Mesendoderm (in vitro differentiated cells): ENCODE measurements around the gene TBXAS1.

Experiments used
- DNase-seq: peaks from one replicate; pipeline ENCODE4 v3.0.0; 2013
- H2AK5ac ChIP-seq: 2 replicates; pipeline ENCODE4 v1.6.1; 2013; ENCODE audit warnings: low read length, inconsistent platforms
- H2BK120ac ChIP-seq: 2 replicates; pipeline ENCODE4 v1.6.1; 2013; ENCODE audit warnings: low read depth, mild to moderate bottlenecking, low read length, moderate library complexity, mixed read lengths
- H2BK15ac ChIP-seq: replicated peaks from 2 replicates; pipeline ENCODE4 v1.6.1; 2013; ENCODE audit warnings: low read depth, mild to moderate bottlenecking, moderate library complexity
- H2BK5ac ChIP-seq: 2 replicates; pipeline ENCODE4 v1.6.1; 2013; ENCODE audit warnings: low read length, inconsistent platforms
- H3K18ac ChIP-seq: 2 replicates; pipeline ENCODE4 v1.6.1; 2013; ENCODE audit warnings: mild to moderate bottlenecking, low read length, mixed read lengths
- H3K23ac ChIP-seq: one replicate; pipeline ENCODE4 v1.6.1; 2013; ENCODE audit warnings: low read length
- H3K27ac ChIP-seq: 2 replicates; pipeline ENCODE4 v1.5.1; 2013; ENCODE audit warnings: low read depth, mild to moderate bottlenecking, inconsistent platforms, low read length, moderate library complexity
- H3K27me3 ChIP-seq: 2 replicates; pipeline ENCODE4 v1.6.1; 2013; ENCODE audit warnings: low read length, control low read depth, mild to moderate bottlenecking, inconsistent platforms; ENCODE audit not compliant: insufficient read depth, poor library complexity
- H3K36me3 ChIP-seq: 2 replicates; pipeline ENCODE4 v1.6.1; 2013; ENCODE audit warnings: low read length, inconsistent platforms; ENCODE audit not compliant: control insufficient read depth, insufficient read depth
- H3K4ac ChIP-seq: one replicate; pipeline ENCODE4 v1.6.1; 2013; ENCODE audit warnings: low read depth, mild to moderate bottlenecking, low read length, moderate library complexity
- H3K4me1 ChIP-seq: 2 replicates; pipeline ENCODE4 v1.6.1; 2013; ENCODE audit warnings: low read depth, low read length, inconsistent platforms; ENCODE audit not compliant: control insufficient read depth
- H3K4me2 ChIP-seq: 2 replicates; pipeline ENCODE4 v1.6.1; 2013; ENCODE audit warnings: low read length
- H3K4me3 ChIP-seq: 2 replicates; pipeline ENCODE4 v1.5.1; 2013; ENCODE audit warnings: mild to moderate bottlenecking, low read length
- H3K56ac ChIP-seq: one replicate; pipeline ENCODE4 v1.6.1; 2013; ENCODE audit warnings: low read length
- H3K79me1 ChIP-seq: 2 replicates; pipeline ENCODE4 v1.6.1; 2013; ENCODE audit warnings: low read length, inconsistent platforms
- H3K79me2 ChIP-seq: 2 replicates; pipeline ENCODE4 v1.6.1; 2013; ENCODE audit warnings: mild to moderate bottlenecking, low read length; ENCODE audit not compliant: control insufficient read depth, insufficient read depth
- H3K9ac ChIP-seq: 2 replicates; pipeline ENCODE4 v1.6.1; 2013; ENCODE audit warnings: low read length, inconsistent platforms
- H4K5ac ChIP-seq: one replicate; pipeline ENCODE4 v1.6.1; 2013; ENCODE audit warnings: low read length
- H4K8ac ChIP-seq: one replicate; pipeline ENCODE4 v1.6.1; 2013; ENCODE audit warnings: low read depth, mild to moderate bottlenecking, control low read depth, low read length, moderate library complexity
- WGBS: extraction: QIAGEN DNeasy Blood & Tissue Kit; methylation state at CpG from one replicate; pipeline ENCODE4 v1.1.7; 2013; ENCODE audit warnings: low lambda C conversion rate, missing lambda C conversion rate; ENCODE audit not compliant: insufficient coverage; ENCODE audit errors: extremely low coverage; 5-methylcytosine and 5-hydroxymethylcytosine counted together

Gene TBXAS1

DNA sequence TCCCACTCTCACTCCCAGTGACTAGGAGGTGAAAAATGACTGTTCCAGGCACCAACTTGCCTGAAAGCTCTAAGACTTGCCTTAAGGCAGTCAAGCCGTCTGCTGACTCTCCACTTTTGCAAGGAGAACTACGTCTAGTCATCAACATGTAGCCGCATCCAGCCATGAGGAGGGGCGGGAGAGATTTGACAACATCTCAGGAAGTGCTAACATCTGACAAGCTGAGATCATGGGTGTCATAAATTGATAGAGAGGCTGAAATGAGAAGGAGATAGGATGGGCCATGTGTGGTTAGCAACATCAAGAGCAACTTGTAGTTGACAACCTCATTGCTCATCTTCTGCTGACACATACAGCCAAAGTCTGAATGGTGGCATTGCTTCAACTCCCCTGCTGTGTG lies 9.0 kb upstream of the TBXAS1 start:
- H4K5ac ChIP-seq: no peak overlapping the region
- H3K23ac ChIP-seq: no peak overlapping the region
- no peak overlapping the region for H4K8ac ChIP-seq
- no peaks in the 10 kb centered on the region for H3K36me3 ChIP-seq
- H2BK5ac ChIP-seq: no peak overlapping the region
- no peaks in the 10 kb centered on the region for H3K79me1 ChIP-seq
- no CpG with 5 or more reads among the region's 4 CpGs for WGBS
- no peak overlapping the region for H3K27ac ChIP-seq
- H3K18ac ChIP-seq: no peak overlapping the region
- H3K79me2 ChIP-seq: no peaks in the 10 kb centered on the region
- no peaks in the 10 kb centered on the region for H3K27me3 ChIP-seq
- H2AK5ac ChIP-seq: no peak overlapping the region
- H3K9ac ChIP-seq: no peak overlapping the region
- H3K4ac ChIP-seq: no peak overlapping the region
- no peaks in the 10 kb centered on the region for H3K4me1 ChIP-seq
- H2BK120ac ChIP-seq: no peak overlapping the region
- H3K56ac ChIP-seq: no peak overlapping the region
- H3K4me3 ChIP-seq: no peak overlapping the region
- no peak overlapping the region for H3K4me2 ChIP-seq
- no peak for DNase-seq
- H2BK15ac ChIP-seq: no peak overlapping the region

- Histone ChIP-seq H3K36me3 (no peaks in the 10 kb centered on the region), H4K8ac (no peak overlapping the region), H4K5ac (no peak overlapping the region), H3K23ac (no peak overlapping the region), H3K27ac (no peak overlapping the region), H2BK120ac (no peak overlapping the region), H3K79me1 (no peaks in the 10 kb centered on the region), H3K27me3 (no peaks in the 10 kb centered on the region), H3K4ac (no peak overlapping the region), H3K9ac (no peak overlapping the region), H3K4me2 (no peak overlapping the region), H2AK5ac (no peak overlapping the region), H3K79me2 (no peaks in the 10 kb centered on the region), H2BK5ac (no peak overlapping the region), H3K4me3 (no peak overlapping the region), H2BK15ac (no peak overlapping the region), H3K18ac (no peak overlapping the region), H3K4me1 (no peaks in the 10 kb centered on the region), H3K56ac (no peak overlapping the region)
- no CpG with 5 or more reads among the region's 14 CpGs for WGBS
- no peak for DNase-seq
Measured at GRCh38 chr7:139821349-139822105, 7.5 kb upstream of the TBXAS1 start.

DNA sequence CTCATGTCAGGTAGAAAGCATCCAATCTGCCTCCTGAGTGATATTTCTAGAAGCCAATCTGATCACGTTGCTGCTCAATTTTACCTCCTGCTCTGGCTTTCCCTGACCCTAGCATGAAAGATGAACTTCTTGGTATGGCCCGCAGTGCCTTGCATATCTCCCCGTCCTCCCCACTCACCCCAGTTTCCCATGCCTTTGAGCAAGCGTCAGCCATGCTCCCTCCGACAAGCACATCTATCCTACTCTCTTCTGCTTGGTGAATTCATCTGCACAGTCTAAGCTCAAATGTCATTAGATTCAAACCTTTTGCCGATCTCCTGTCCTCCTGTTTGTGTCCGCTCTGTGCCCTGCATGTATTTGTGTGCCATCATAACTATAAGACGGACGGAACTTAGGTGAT lies 6.2 kb upstream of the TBXAS1 start:
- Histone ChIP-seq H4K5ac (no peak overlapping the region), H4K8ac (no peak overlapping the region), H3K9ac (no peak overlapping the region), H3K4ac (no peak overlapping the region), H3K4me3 (no peak overlapping the region), H3K4me1 (no peaks in the 10 kb centered on the region), H2BK120ac (no peak overlapping the region), H2BK5ac (no peak overlapping the region), H3K27me3 (no peaks in the 10 kb centered on the region), H2AK5ac (no peak overlapping the region), H3K4me2 (no peak overlapping the region), H3K18ac (no peak overlapping the region), H3K27ac (no peak overlapping the region), H3K56ac (no peak overlapping the region), H3K36me3 (no peaks in the 10 kb centered on the region), H2BK15ac (no peak overlapping the region), H3K23ac (no peak overlapping the region), H3K79me2 (no peaks in the 10 kb centered on the region), H3K79me1 (no peaks in the 10 kb centered on the region)
- no peak for DNase-seq
- WGBS: no CpG with 5 or more reads among the region's 9 CpGs

GRCh38 chr7:139823959-139824521 lies 5.0 kb upstream of the TBXAS1 start:
- no peak for DNase-seq
- no peak overlapping the region for H3K56ac ChIP-seq
- H3K4ac ChIP-seq: no peak overlapping the region
- no peaks in the 10 kb centered on the region for H3K36me3 ChIP-seq
- no peak overlapping the region for H3K4me3 ChIP-seq
- H3K27me3 ChIP-seq: no peaks in the 10 kb centered on the region
- no peak overlapping the region for H3K4me2 ChIP-seq
- no peak overlapping the region for H3K23ac ChIP-seq
- H3K79me1 ChIP-seq: no peaks in the 10 kb centered on the region
- H2BK15ac ChIP-seq: no peak overlapping the region
- no peak overlapping the region for H3K18ac ChIP-seq
- no peak overlapping the region for H3K27ac ChIP-seq
- no peak overlapping the region for H2BK5ac ChIP-seq
- no peak overlapping the region for H4K8ac ChIP-seq
- no peaks in the 10 kb centered on the region for H3K4me1 ChIP-seq
- H3K79me2 ChIP-seq: no peaks in the 10 kb centered on the region
- no peak overlapping the region for H2BK120ac ChIP-seq
- H3K9ac ChIP-seq: no peak overlapping the region
- no peak overlapping the region for H2AK5ac ChIP-seq
- no peak overlapping the region for H4K5ac ChIP-seq
- no CpG with 5 or more reads among the region's 8 CpGs for WGBS

DNA sequence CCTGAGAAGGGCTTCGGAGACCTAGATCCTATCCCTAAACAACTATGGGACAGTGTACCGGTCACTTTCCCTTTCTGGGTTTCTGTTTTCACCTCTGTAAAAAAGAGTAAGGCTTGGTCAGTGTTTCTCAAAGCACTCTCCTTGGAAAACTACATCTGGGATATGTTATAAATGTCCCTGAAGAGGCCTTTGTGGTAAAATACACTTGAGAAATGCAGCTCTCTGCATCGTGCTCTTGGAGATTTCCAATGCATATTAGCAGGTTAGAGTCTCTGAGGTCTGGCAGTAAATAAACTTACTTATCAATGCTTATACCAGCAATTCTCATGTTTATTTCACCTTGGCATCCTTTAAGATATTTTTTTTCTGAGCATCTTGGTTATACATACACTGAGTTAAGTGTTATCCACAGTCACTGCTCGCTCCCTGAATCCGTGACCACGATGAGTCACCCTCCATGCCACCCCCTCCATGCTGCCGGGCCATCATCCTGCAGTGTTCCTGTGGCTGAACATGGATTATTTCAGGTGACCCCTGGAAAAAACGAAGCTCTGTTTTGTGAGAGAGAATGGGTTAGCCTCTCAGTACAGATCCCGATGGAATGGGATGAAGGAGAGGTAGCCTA lies 3.3 kb upstream of the TBXAS1 start:
- Histone ChIP-seq H3K4me1 (no peaks in the 10 kb centered on the region), H3K9ac (no peak overlapping the region), H3K4me3 (no peak overlapping the region), H3K79me1 (no peaks in the 10 kb centered on the region), H3K27ac (no peak overlapping the region), H3K23ac (no peak overlapping the region), H3K4me2 (no peak overlapping the region), H4K8ac (no peak overlapping the region), H2AK5ac (no peak overlapping the region), H2BK120ac (no peak overlapping the region), H3K27me3 (no peaks in the 10 kb centered on the region), H3K79me2 (no peaks in the 10 kb centered on the region), H3K36me3 (no peaks in the 10 kb centered on the region), H3K56ac (no peak overlapping the region), H2BK15ac (no peak overlapping the region), H4K5ac (no peak overlapping the region), H3K18ac (no peak overlapping the region), H2BK5ac (no peak overlapping the region), H3K4ac (no peak overlapping the region)
- DNase-seq: no peak
- no CpG with 5 or more reads among the region's 9 CpGs for WGBS
